Measurements from ENCODE around the gene DSCAM. TPM values are rescaled to one million over a fixed set of nuclear protein-coding genes. Genes with fewer than 3 reads are reported as not detected.

The DSCAM gene
- total and polyA plus RNA-seq, 4 donors = 0.02 to 0.25 (median 0.09) TPM

GRCh38 chr21:40615505-40616376 is 231.2 kb downstream of the DSCAM start:
- DNase-seq (no peak), ATAC-seq (ENCODE audit: insufficient read depth, low FRiP score) (no peak)
- no peaks in the 10 kb centered on the region for H3K36me3 ChIP-seq (ENCODE audit: control insufficient read depth in 4 of 4, insufficient read depth in 4 of 4, low read length in 4 of 4)
- H3K4me3 ChIP-seq = no peak overlapping the region
- peaks cover 0 to 2% (median 0%) of the 10 kb centered on the region in 4 donors for H3K9me3 ChIP-seq (ENCODE audit: control insufficient read depth in 4 of 4, insufficient read depth in 3 of 4, low read length in 3 of 4)
- 49 to 54% methylated on average over 9 of the region's 9 CpGs for WGBS, 2 donors
- peaks cover 0 to 4% (median 0%) of the 10 kb centered on the region in 5 donors for H3K4me1 ChIP-seq (ENCODE audit: control insufficient read depth in 5 of 5, insufficient read depth in 5 of 5, low read length in 5 of 5)
- H3K27ac ChIP-seq (ENCODE audit: low read depth in 1 of 2, low read length in 1 of 2) = no peak overlapping the region
- no peak overlapping the region for H3K9ac ChIP-seq (ENCODE audit: insufficient read depth in 1 of 2, low read length in 2 of 2)
- TF ChIP-seq CTCF (IDR thresholded peaks at IDR 0.05; ENCODE audit: control extremely low read depth, extremely low read depth) = no peak
- H3K27me3 ChIP-seq (ENCODE audit: control insufficient read depth in 3 of 3, insufficient read depth in 3 of 3, low read length in 2 of 3) = no peaks in the 10 kb centered on the region

GRCh38 chr21:40613546-40614030 is 233.4 kb downstream of the DSCAM start:
- TF ChIP-seq CTCF (IDR thresholded peaks at IDR 0.05; ENCODE audit: control extremely low read depth, extremely low read depth) = no peak
- WGBS, 2 donors = 91 to 94% methylated on average over 4 of the region's 4 CpGs

GRCh38 chr21:40610345-40610744 is 236.6 kb downstream of the DSCAM start:
- no peaks in the 10 kb centered on the region for H3K9me3 ChIP-seq (ENCODE audit: control insufficient read depth in 4 of 4, insufficient read depth in 3 of 4, low read length in 3 of 4)
- no peak overlapping the region for H3K9ac ChIP-seq (ENCODE audit: insufficient read depth in 1 of 2, low read length in 2 of 2)
- ATAC-seq (ENCODE audit: insufficient read depth, low FRiP score) = no peak
- H3K27ac ChIP-seq (ENCODE audit: low read depth in 1 of 2, low read length in 1 of 2) = no peak overlapping the region
- WGBS, 2 donors = 80 to 81% methylated on average over 6 of the region's 6 CpGs
- DNase-seq = peak in 2 of 3 donors; percentile 54 to 67
- peaks cover 0 to 4% (median 0%) of the 10 kb centered on the region in 5 donors for H3K4me1 ChIP-seq (ENCODE audit: control insufficient read depth in 5 of 5, insufficient read depth in 5 of 5, low read length in 5 of 5)
- no peaks in the 10 kb centered on the region for H3K27me3 ChIP-seq (ENCODE audit: control insufficient read depth in 3 of 3, insufficient read depth in 3 of 3, low read length in 2 of 3)
- TF ChIP-seq CTCF (IDR thresholded peaks at IDR 0.05; ENCODE audit: control extremely low read depth, extremely low read depth) = no peak
- H3K36me3 ChIP-seq (ENCODE audit: control insufficient read depth in 4 of 4, insufficient read depth in 4 of 4, low read length in 4 of 4) = no peaks in the 10 kb centered on the region
- no peak overlapping the region for H3K4me3 ChIP-seq

More at GRCh38 chr21:40613546-40614030, 233.4 kb downstream of the DSCAM start:
- H3K27ac ChIP-seq (ENCODE audit: low read depth in 1 of 2, low read length in 1 of 2) = no peak overlapping the region
- H3K4me3 ChIP-seq = no peak overlapping the region
- no peaks in the 10 kb centered on the region for H3K36me3 ChIP-seq (ENCODE audit: control insufficient read depth in 4 of 4, insufficient read depth in 4 of 4, low read length in 4 of 4)
- DNase-seq (no peak), ATAC-seq (ENCODE audit: insufficient read depth, low FRiP score) (no peak)
- H3K9ac ChIP-seq (ENCODE audit: insufficient read depth in 1 of 2, low read length in 2 of 2) = no peak overlapping the region
- peaks cover 0 to 8% (median 0%) of the 10 kb centered on the region in 5 donors for H3K4me1 ChIP-seq (ENCODE audit: control insufficient read depth in 5 of 5, insufficient read depth in 5 of 5, low read length in 5 of 5)
- H3K27me3 ChIP-seq (ENCODE audit: control insufficient read depth in 3 of 3, insufficient read depth in 3 of 3, low read length in 2 of 3) = no peaks in the 10 kb centered on the region
- peaks cover 0 to under 1% (median 0%) of the 10 kb centered on the region in 4 donors for H3K9me3 ChIP-seq (ENCODE audit: control insufficient read depth in 4 of 4, insufficient read depth in 3 of 4, low read length in 3 of 4)

Data from lung (tissue), 12 donors.